Type B pancreatic cell (in vitro differentiated cells): ENCODE results near the gene CBX2. TPM values are rescaled to one million over a fixed set of nuclear protein-coding genes. Genes with fewer than 3 reads are reported as not detected.
A peak's percentile ranks its signal among the peaks of the same experiment; 100 is the strongest.

Source experiments
- DNase-seq: peaks from one replicate; pipeline ENCODE4 v3.0.0; 2021; ENCODE audit warnings: mixed read lengths; ENCODE audit not compliant: unreplicated experiment; ENCODE audit errors: extremely low spot score
- H3K27ac Mint-ChIP-seq: 2 replicates; pipeline ENCODE4 v1.8.0; 2021; ENCODE audit warnings: mild to moderate bottlenecking, mixed read lengths
- H3K27me3 Mint-ChIP-seq: 2 replicates; pipeline ENCODE4 v1.8.0; 2021; ENCODE audit warnings: mixed read lengths
- H3K36me3 Mint-ChIP-seq: 2 replicates; pipeline ENCODE4 v1.8.0; 2021; ENCODE audit warnings: mixed read lengths
- H3K4me1 Mint-ChIP-seq: one replicate; pipeline ENCODE4 v1.8.0; 2021; ENCODE audit warnings: mixed read lengths; ENCODE audit not compliant: unreplicated experiment
- H3K4me3 Mint-ChIP-seq: 2 replicates; pipeline ENCODE4 v1.8.0; 2021; ENCODE audit warnings: mild to moderate bottlenecking, mixed read lengths
- H3K9me3 Mint-ChIP-seq: 2 replicates; pipeline ENCODE4 v1.8.0; 2021; ENCODE audit warnings: mixed read lengths
- CTCF ChIP-seq: fragments of 200-600 bp; sonication (generic); conservative IDR thresholded peaks from 2 replicates; pipeline ENCODE4 v1.5.0; 2021; ENCODE audit warnings: antibody characterized with exemption, mild to moderate bottlenecking
- total RNA-seq: library from RNA; stranded (reverse); gene quantifications from 2 replicates; pipeline ENCODE4 v1.2.1, GENCODE V29; 2021; ENCODE audit warnings: low replicate concordance

Gene CBX2
- total RNA-seq, 1 donor from 2014 or later: 72.0 TPM

- Mint-ChIP-seq H3K27me3 (peaks cover 71% of the 10 kb centered on the region), H3K4me3 (no peak overlapping the region), H3K36me3 (no peaks in the 10 kb centered on the region), H3K27ac (peak overlapping the region; percentile 56), H3K4me1 (peaks cover 4% of the 10 kb centered on the region), H3K9me3 (peaks cover 5% of the 10 kb centered on the region)
- no peak for TF ChIP-seq CTCF
- DNase-seq: no peak
Observed at GRCh38 chr17:79819534-79820276, 41.8 kb downstream of the CBX2 start.

DNA sequence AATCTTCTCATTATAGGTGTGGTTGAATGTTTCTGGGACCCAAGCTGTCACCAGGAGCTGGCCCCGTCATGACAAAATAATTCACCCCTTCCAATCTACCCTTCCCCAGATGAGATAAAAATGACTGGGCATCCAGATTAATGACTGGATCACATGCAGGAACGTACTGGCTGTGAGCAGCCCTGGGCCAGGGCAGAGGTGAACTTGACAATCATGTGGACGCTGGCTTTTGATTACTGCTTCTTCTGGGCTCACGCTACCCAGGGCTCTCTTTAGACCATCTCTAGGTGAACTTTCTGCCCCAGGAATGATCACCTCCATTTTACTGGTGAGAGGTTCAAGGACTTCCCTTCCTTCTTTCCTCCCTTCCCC is 43.0 kb downstream of the CBX2 start:
- peaks cover 5% of the 10 kb centered on the region for H3K9me3 Mint-ChIP-seq
- H3K36me3 Mint-ChIP-seq: no peaks in the 10 kb centered on the region
- no peak for TF ChIP-seq CTCF
- H3K27me3 Mint-ChIP-seq: peaks cover 70% of the 10 kb centered on the region
- no peak overlapping the region for H3K4me3 Mint-ChIP-seq
- no peak overlapping the region for H3K27ac Mint-ChIP-seq
- no peak for DNase-seq
- H3K4me1 Mint-ChIP-seq: peaks cover 4% of the 10 kb centered on the region

- no peak overlapping the region for H3K4me3 Mint-ChIP-seq
- H3K27me3 Mint-ChIP-seq: peaks cover 66% of the 10 kb centered on the region
- no peaks in the 10 kb centered on the region for H3K36me3 Mint-ChIP-seq
- peaks cover 9% of the 10 kb centered on the region for H3K4me1 Mint-ChIP-seq
- TF ChIP-seq CTCF: no peak
- no peak for DNase-seq
- H3K27ac Mint-ChIP-seq: no peak overlapping the region
- H3K9me3 Mint-ChIP-seq: peaks cover 5% of the 10 kb centered on the region
Observed at GRCh38 chr17:79821331-79822095, 43.6 kb downstream of the CBX2 start.

GRCh38 chr17:79822583-79823124 is 44.7 kb downstream of the CBX2 start:
- TF ChIP-seq CTCF: no peak
- H3K9me3 Mint-ChIP-seq: peaks cover 5% of the 10 kb centered on the region
- no peaks in the 10 kb centered on the region for H3K36me3 Mint-ChIP-seq
- H3K4me3 Mint-ChIP-seq: no peak overlapping the region
- H3K4me1 Mint-ChIP-seq: peaks cover 13% of the 10 kb centered on the region
- H3K27ac Mint-ChIP-seq: no peak overlapping the region
- H3K27me3 Mint-ChIP-seq: peaks cover 58% of the 10 kb centered on the region
- no peak for DNase-seq

- Mint-ChIP-seq H3K27ac (no peak overlapping the region), H3K4me1 (peaks cover 22% of the 10 kb centered on the region), H3K36me3 (no peaks in the 10 kb centered on the region), H3K9me3 (peaks cover 5% of the 10 kb centered on the region), H3K27me3 (peaks cover 47% of the 10 kb centered on the region), H3K4me3 (no peak overlapping the region)
- no peak for DNase-seq
- TF ChIP-seq CTCF: no peak
Observed at GRCh38 chr17:79824234-79824633, 46.3 kb downstream of the CBX2 start.
